Glutamatergic neuron (in vitro differentiated cells): ENCODE measurements around the gene NSMCE3. TPM values are rescaled to one million over a fixed set of nuclear protein-coding genes. Genes with fewer than 3 reads are reported as not detected.
A peak's percentile ranks its signal among the peaks of the same experiment; 100 is the strongest.

ENCODE experiments used
- DNase-seq: peaks from one replicate; pipeline ENCODE4 v3.0.0; 2022
- H3K27ac Mint-ChIP-seq: one replicate; pipeline ENCODE4 v1.8.0; 2020; ENCODE audit warnings: mild to moderate bottlenecking, mixed read lengths, inconsistent platforms; ENCODE audit not compliant: unreplicated experiment
- H3K27me3 Mint-ChIP-seq: one replicate; pipeline ENCODE4 v1.8.0; 2020; ENCODE audit warnings: mild to moderate bottlenecking, moderate library complexity, mixed read lengths, inconsistent platforms; ENCODE audit not compliant: unreplicated experiment
- H3K36me3 Mint-ChIP-seq: one replicate; pipeline ENCODE4 v1.8.0; 2020; ENCODE audit warnings: mild to moderate bottlenecking, mixed read lengths, inconsistent platforms; ENCODE audit not compliant: unreplicated experiment
- H3K4me1 Mint-ChIP-seq: one replicate; pipeline ENCODE4 v1.8.0; 2020; ENCODE audit warnings: mild to moderate bottlenecking, low read depth, mixed read lengths, inconsistent platforms; ENCODE audit not compliant: unreplicated experiment
- H3K4me3 Mint-ChIP-seq: one replicate; pipeline ENCODE4 v1.8.0; 2020; ENCODE audit warnings: mild to moderate bottlenecking, mixed read lengths, inconsistent platforms; ENCODE audit not compliant: unreplicated experiment
- H3K9me3 Mint-ChIP-seq: one replicate; pipeline ENCODE4 v1.8.0; 2020; ENCODE audit warnings: mild to moderate bottlenecking, moderate library complexity, mixed read lengths, inconsistent platforms; ENCODE audit not compliant: unreplicated experiment
- total RNA-seq: library from RNA; stranded (reverse); fragmentation: NEBNext Ultra II Directional; extraction: Animal tissue kit (Norgen Biotek cat#: 25700); gene quantifications from one replicate; pipeline ENCODE4 v1.2.1, GENCODE V29; 2021; ENCODE audit not compliant: unreplicated experiment
- TF ChIP-seq, protein P1 (sequence below): fragments of 200-600 bp; sonication (generic); IDR thresholded peaks from one replicate; pipeline ENCODE4 v1.5.0; 2021; ENCODE audit not compliant: partially characterized antibody, unreplicated experiment

Gene NSMCE3
- total RNA-seq, 1 donor from 2014 or later, result 6.5 TPM

DNA sequence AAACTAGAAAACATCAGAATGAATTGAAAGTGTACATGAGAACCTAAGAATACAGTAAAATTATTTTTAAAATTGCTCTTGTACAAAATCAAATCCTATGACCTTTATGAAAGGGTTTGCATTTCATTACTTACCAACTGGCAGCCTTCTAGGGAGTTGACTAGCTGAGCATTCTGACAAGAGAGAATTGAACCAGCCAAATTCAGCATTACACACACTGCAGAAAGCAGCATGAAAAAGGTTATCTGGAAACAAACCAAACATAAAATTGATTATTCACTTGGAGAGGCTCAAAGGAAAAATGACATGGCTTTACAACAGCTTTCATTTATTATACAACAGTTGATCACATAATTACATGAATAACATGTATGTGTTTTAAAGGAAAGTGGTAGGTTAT lies 17.4 kb downstream of the NSMCE3 start:
- DNase-seq, result no peak

DNA sequence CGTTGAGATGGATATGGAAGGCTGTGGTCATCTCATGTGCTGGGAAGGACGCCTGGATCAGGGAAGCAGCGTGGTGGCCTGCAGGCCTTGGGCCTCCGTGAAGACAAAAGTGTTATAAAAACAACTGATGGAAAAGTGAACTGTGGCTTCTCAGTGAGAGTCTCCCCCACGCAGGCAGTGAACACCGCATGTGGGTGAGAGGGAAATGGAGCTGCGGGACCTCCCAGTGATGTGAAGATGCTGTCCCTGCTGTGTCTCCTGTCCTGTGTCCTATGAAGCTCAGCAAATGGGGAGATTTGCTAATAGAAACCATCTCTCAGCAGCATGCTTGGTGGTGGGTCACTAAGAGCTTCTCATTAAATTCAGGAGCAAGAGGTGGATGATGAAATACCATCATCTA lies 25.1 kb downstream of the NSMCE3 start:
- Mint-ChIP-seq H3K36me3 (no peaks in the 10 kb centered on the region), H3K27ac (no peak overlapping the region), H3K4me3 (no peak overlapping the region), H3K9me3 (peaks cover 6% of the 10 kb centered on the region), H3K27me3 (peaks cover 5% of the 10 kb centered on the region), H3K4me1 (peaks cover 17% of the 10 kb centered on the region)
- DNase-seq, result no peak
- TF ChIP-seq, protein P1, sequence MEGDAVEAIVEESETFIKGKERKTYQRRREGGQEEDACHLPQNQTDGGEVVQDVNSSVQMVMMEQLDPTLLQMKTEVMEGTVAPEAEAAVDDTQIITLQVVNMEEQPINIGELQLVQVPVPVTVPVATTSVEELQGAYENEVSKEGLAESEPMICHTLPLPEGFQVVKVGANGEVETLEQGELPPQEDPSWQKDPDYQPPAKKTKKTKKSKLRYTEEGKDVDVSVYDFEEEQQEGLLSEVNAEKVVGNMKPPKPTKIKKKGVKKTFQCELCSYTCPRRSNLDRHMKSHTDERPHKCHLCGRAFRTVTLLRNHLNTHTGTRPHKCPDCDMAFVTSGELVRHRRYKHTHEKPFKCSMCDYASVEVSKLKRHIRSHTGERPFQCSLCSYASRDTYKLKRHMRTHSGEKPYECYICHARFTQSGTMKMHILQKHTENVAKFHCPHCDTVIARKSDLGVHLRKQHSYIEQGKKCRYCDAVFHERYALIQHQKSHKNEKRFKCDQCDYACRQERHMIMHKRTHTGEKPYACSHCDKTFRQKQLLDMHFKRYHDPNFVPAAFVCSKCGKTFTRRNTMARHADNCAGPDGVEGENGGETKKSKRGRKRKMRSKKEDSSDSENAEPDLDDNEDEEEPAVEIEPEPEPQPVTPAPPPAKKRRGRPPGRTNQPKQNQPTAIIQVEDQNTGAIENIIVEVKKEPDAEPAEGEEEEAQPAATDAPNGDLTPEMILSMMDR, result no peak

More for the DNA sequence above, 17.4 kb downstream of the NSMCE3 start:
- no peaks in the 10 kb centered on the region for H3K4me1 Mint-ChIP-seq
- no peaks in the 10 kb centered on the region for H3K27me3 Mint-ChIP-seq
- H3K4me3 Mint-ChIP-seq, result no peak overlapping the region
- H3K36me3 Mint-ChIP-seq, result no peaks in the 10 kb centered on the region
- no peak overlapping the region for H3K27ac Mint-ChIP-seq
- TF ChIP-seq, protein P1, result no peak
- H3K9me3 Mint-ChIP-seq, result no peaks in the 10 kb centered on the region

DNA sequence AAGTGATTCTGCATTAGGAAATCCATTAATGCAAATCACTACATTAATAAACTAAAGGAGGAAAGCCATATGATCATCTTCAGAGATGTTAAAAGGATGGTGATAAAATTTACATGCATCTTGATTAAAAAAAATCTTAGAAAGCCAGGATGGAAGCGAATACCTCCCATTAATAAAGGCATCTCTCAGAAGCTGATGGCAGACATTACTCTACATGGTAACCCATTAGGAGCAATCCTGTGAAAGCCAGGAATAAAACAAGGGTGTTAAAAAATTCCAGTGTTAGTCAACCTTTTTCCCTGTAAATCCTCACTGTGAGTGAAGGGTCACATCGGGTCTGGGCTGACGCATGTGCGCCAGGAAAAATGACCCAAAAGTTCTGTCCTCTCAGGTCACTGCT lies 25.5 kb downstream of the NSMCE3 start:
- DNase-seq, result no peak
- Mint-ChIP-seq H3K9me3 (peaks cover 8% of the 10 kb centered on the region), H3K27ac (no peak overlapping the region), H3K36me3 (no peaks in the 10 kb centered on the region), H3K27me3 (peaks cover 5% of the 10 kb centered on the region), H3K4me1 (peaks cover 21% of the 10 kb centered on the region), H3K4me3 (no peak overlapping the region)
- TF ChIP-seq, protein P1, result no peak

DNA sequence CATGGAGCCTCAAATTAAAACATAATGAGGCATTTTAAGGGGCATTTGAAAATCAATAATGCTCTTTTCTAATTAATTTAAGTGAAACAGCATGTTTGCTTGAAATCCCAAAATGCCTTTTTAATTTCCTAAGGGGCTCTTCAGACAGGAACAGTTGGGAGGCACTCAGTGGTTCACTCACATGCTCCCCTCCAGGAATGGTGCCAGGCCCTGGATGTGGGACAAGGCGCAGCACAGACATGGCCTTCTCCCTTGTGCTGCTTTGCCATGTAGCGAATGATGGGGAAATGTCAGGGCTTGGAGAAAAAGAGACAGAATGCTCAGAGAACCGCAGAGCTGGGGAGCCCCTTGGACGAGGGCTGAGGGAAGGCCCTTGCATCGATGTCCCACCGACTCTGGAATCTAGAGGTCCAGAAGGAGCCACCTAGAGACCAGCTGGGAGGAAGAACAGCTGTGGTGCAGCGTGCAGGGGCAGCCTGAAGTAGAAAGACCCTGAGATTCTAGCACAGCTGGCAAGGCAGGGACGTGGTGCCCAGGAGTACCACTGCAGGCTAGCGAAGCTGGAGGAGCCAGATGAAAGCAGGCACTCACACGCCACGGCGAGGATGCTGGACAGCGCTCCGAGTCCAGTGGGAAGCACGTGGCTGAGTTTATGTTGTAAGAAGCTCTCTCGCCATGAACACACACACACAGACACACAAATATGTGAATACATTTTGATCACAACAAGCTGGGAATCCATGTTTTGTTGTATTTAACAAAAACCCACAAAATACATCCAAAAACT lies 27.0 kb downstream of the NSMCE3 start:
- Mint-ChIP-seq H3K4me3 (peak overlapping the region; percentile 26), H3K27ac (peak overlapping the region; percentile 81), H3K9me3 (peaks cover 10% of the 10 kb centered on the region), H3K4me1 (peaks cover 21% of the 10 kb centered on the region), H3K36me3 (peaks cover 4% of the 10 kb centered on the region), H3K27me3 (peaks cover 5% of the 10 kb centered on the region)
- peak; percentile 39 for DNase-seq
- TF ChIP-seq, protein P1, result no peak

DNA sequence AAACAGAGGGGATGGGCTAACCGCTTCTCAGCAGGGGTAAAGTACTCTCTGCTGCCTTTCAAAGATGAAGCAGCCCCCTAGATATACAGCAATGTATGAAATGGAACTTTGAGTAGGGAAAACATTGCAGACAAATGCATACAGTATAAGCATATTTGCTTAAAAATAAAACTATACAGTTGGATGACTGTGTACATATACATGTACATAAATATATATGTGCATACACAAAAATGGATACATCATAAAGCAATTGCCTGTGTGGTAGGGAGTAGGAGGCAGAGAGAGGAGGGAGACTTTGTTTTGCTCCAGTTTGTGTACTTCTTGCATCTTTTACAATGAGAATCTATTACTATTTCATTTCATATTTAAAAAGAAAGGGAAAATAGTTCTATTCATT lies 28.4 kb downstream of the NSMCE3 start:
- H3K4me3 Mint-ChIP-seq, result no peak overlapping the region
- H3K4me1 Mint-ChIP-seq, result peaks cover 21% of the 10 kb centered on the region
- no peak for DNase-seq
- H3K9me3 Mint-ChIP-seq, result peaks cover 10% of the 10 kb centered on the region
- TF ChIP-seq, protein P1, result no peak
- H3K27ac Mint-ChIP-seq, result no peak overlapping the region
- peaks cover 5% of the 10 kb centered on the region for H3K27me3 Mint-ChIP-seq
- peaks cover 5% of the 10 kb centered on the region for H3K36me3 Mint-ChIP-seq
